D721Med (cell line): Measurements from ENCODE around the gene TRAM2.
A peak's percentile ranks its signal among the peaks of the same experiment; 100 is the strongest.

ENCODE experiments used
- DNase-seq: peaks from one replicate; pipeline ENCODE4 v3.0.0; 2011; ENCODE audit warnings: low spot score; ENCODE audit not compliant: insufficient read length
- FAIRE-seq: peaks from 2 replicates; lab custom pipeline; 2011; peaks lifted over from hg19 to GRCh38; lab: Jason Lieb, UNC
- CTCF ChIP-seq: IDR thresholded peaks from 2 replicates; pipeline ENCODE4 v1.5.1; 2012; ENCODE audit warnings: mild to moderate bottlenecking, control low read depth; ENCODE audit not compliant: insufficient read depth; ENCODE audit errors: missing control alignments

TRAM2 gene

GRCh38 chr6:52577022-52577777 is at the start of gene TRAM2:
TSS of gene TRAM2 (minus strand) at chr6:52577060. CDS start at chr6:52576915, 145 bp downstream.
- FAIRE-seq, result no peak
- peak; percentile 64 for DNase-seq
- TF ChIP-seq CTCF, result no peak

GRCh38 chr6:52622810-52623209 is 46.0 kb upstream of the TRAM2 start:
- TF ChIP-seq CTCF, result no peak
- DNase-seq (no peak), FAIRE-seq (no peak)

GRCh38 chr6:52621631-52622030 is 44.8 kb upstream of the TRAM2 start:
- FAIRE-seq, result no peak
- TF ChIP-seq CTCF, result no peak
- no peak for DNase-seq

GRCh38 chr6:52620906-52621190 is 44.0 kb upstream of the TRAM2 start:
- no peak for FAIRE-seq
- DNase-seq, result no peak
- TF ChIP-seq CTCF, result no peak

- no peak for FAIRE-seq
- DNase-seq, result no peak
- no peak for TF ChIP-seq CTCF
Observed at GRCh38 chr6:52620055-52620905, 43.4 kb upstream of the TRAM2 start.

GRCh38 chr6:52617087-52617486 is 40.2 kb upstream of the TRAM2 start:
- DNase-seq (no peak), FAIRE-seq (no peak)
- TF ChIP-seq CTCF, result no peak
